COLO829 (cell line): Measurements from ENCODE around the gene PPHLN1.
"Not testable (repeated sequence)": the region's sequence is repeated elsewhere in the genome, so short reads cannot be mapped to it uniquely, and the experiment has no call there.

Experiments used
- DNase-seq: peaks from one replicate; pipeline ENCODE4 v3.0.0; 2012; ENCODE audit warnings: low spot score

The PPHLN1 gene

DNA sequence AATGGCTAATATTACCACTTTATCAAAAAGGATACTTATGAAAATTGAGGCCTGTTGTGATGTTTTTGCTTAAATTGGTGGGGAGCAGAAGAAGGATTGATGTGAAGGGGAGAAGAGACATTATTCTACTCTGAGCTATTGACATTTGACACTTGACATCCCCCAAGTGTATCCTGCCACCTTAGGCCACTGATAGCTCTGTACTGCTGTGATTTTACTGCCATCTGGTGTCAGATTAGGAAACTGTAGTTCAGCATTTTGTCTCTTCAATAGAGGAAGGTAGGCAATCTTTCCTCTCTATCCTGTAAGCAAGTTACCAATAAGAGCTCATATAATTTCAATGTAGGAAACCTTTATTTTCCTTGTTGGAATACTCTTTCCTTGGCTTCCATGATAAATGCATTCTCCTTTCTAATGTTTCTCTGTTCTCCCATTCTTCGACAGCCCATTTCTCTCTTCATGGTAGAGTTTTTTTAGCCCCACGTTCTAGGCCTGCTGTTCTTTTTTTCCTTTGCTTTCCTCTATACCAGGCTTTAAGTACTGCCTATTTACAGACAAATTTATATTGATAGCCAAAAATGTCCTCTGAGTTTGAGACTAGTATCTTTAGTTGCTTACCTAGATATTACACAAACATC lies 46.3 kb downstream of the PPHLN1 start:
- peak; percentile 35 for DNase-seq

DNA sequence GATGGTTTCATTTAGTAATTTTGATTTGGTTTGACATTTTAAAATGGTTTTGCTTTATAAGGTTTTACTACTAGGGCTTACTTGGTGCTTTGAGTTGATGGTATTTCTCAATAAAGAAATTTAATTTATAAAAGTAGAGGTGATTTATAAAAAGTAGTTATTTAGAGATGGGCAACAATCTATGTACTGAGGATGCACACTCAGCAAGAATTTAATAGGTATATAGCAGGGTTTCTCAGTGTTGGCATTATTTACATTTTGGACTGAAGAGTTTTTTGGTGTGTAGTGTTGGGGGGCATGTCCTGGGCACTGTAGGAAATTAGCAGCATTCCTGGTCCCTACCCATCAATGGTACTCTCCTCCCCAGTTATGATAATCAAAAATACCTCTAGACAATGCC lies 47.7 kb downstream of the PPHLN1 start:
- no peak for DNase-seq

DNA sequence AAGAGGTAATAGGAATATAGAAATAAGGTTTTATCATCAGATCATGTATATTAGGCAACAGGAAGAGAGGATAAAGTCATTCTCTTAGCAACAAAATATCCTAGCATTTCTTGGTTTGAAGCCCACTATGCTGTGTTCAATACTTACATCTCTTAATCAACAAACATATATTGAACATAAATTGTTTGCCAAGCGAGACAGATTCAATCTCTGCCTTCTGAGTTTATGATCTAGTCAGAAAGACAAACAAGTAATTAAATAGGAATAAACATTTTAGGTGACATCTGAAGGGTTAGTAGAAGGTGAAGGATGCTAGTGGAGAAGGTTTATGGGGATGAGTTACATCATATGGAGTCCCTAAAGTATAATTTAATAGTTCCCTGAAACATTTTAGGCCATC lies 54.8 kb downstream of the PPHLN1 start:
- DNase-seq: no peak

DNA sequence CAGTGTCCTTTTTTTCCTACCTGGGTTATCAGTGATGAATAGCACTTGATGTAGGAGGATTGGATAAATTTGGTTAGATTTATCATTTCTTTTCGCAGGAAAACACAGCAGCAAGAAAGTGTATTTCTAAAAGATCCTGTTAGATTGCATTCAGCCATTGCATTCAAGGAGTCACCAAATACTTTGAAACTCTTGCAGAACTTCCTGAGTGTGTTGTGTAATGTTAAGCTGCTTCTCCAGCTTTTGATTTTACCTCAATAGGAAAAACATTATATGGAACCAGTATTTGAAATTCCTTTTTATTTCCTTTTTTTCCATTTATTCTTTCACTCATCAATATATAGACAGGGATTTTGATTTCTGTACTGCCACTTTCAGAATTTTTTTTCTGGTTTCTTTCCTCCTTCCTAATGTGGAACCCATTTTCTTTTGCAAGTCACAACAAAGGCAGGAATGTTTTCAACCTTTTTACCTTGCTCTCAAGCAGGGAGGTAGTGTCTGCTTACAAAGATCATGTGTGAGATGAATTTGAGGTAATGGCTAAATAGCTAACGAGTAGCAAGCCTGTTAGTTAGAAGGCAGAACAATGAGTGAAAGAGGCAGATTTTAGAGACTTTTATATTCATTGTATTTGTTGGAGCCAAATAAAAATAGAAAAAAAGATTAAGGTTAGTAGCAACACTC lies 56.2 kb downstream of the PPHLN1 start:
- DNase-seq: no peak

DNA sequence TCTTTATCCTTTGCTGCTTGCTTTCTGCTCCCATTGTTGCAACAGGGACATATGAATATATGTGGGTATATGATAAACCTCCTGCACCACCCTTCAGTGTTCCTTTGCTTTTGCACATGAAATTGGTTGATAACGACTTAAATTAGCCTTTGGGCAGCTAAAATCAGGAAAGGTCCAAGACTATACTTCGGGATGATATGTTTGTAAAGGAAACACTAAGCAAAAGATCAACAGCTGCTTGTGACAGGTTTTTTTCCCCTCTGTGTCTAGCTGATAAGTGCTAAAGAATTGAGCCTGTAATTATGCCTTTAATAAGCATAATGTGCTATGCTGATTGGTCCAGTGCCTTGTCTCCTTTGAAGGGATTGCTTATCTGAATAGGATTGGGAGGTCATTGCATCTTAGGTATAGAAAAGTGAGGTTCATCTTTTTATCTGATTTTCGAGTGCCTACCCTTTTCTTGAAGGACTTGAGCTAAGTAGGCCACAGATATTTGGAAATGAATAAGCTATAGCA lies 59.4 kb downstream of the PPHLN1 start:
- DNase-seq: no peak

DNA sequence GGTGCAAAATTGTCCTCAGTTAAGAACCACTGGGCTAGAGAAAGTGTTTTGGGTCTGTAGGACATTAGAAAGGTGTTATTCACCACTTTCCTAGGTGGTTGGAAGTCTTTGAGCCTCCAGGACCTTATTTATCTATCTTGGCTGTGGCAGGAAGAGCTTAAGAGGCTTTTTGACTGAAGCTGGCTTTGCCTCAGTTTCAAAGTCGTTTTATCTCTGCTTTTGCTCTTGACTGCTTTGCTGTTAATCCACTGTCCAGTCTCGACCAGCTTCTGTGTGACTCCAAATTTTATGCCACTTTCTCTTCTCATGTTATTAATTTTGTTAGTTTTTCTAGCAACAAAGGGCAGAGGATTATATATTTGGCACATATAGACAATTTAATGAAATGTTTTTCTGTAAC lies 60.3 kb downstream of the PPHLN1 start:
- DNase-seq: no peak

DNA sequence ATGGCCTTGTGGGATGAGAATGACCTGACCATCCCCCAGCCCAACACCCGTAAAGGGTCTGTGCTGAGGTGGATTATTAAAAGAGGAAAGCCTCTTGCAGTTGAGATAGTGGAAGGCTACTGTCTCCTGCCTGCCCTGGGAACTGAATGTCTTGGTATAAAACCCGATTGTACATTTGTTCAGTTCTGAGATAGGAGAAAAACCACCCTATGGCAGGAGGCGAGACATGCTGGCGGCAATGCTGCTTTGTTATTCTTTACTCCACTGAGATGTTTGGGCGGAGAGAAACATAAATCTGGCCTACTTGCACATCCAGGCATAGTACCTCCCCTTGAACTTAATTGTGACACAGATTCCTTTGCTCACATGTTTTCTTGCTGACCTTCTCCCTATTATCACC lies 62.1 kb downstream of the PPHLN1 start:
- DNase-seq: not testable (repeated sequence)

DNA sequence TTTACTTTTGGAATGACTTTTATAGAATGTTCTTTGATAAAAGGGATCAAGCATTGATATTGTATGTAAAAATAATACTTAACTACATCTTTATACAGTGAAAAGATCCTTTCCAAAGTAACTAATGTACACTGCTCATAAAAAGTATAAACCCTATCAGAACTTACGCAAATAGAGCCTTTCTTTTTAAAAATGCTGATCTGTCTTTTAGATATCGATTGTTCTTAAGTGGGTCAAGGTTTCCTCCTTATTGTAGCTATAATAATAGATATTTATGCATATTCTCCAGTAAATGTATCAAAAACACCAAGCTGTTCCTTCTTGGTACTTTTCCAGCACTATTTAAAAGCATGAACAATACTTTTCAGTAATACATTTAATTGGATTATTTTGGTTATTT lies 68.5 kb downstream of the PPHLN1 start:
- DNase-seq: no peak

DNA sequence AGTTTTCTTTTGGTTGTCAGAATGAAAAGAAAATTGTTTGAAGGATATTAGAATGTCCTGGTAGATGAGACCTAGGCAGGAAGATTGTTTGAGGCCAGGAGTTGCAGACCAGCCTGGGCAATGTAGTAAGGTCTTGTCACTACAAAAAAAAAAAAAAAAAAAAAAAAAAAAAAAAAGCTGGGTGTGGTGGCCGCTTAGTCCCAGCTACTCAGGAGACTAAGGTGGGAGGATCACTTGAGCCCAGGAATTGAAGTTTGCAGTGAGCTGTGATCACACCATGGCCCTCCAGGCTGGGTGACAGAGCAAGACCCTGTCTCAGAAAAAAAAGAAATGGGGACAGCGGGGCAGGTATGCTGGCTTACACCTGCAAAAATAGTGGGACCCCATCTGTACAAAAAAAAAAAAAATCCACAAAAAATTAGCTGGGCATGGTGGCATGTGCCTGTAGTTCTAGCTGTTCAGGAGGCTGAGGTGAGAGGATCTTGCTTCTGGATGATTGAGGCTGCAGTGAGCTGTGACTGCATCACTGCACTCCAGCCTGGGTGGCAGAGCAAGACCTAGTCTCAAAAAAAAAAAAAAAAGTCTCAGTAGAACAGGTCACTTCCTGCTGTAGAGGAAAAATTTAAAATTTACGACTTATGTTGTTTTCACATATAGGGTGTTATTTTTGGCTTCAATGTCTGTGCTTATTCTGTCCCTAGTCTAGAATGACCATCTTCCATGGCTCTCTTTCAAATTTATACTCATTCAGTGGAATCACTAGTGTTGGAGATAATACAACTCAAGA lies 70.7 kb downstream of the PPHLN1 start:
- no peak for DNase-seq

DNA sequence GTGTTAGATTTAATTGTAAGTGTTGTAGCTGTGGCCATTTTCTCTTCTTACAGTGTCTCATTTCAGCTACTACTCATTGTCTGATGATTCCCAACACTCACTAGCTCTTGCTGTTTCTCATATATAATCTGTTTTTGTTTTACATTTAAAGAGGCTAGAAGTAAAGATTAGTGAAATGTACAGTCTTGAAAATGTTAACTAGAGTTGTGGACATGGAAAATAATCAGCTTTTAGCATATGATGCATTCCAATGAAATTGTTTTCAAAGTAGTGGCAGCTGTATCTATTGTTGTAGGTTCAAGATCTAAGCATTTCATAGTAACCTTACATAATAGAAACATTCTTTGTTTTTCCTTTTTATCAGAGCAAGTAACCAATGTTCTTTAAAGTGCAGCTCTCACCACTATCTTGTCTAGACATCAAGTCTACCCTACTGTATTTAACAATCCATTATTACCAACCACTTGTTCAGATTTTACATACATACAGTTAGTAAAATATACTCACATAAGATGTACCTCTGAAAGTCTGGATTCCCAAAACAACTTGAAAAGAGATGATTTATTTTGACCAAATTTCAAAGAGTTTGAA lies 76.9 kb downstream of the PPHLN1 start:
- no peak for DNase-seq

DNA sequence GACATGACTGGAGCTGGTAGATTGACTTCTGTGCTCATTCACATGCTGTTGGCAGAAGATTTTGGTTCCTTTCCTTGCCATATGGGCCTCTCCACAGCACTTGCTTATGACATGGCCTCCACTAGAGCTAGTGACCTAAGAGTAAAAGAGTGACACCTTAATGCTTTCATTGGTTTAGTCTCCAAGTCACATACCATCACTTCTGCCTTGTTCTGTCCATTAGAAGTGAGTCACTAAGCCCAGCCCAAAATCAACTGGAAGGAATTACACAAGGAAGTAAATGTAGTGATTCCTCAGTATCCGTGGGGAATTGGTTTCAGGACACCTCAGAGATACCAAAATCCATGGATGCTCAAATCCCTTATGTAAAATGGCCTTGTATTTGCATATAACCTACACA lies 81.3 kb downstream of the PPHLN1 start:
- DNase-seq: no peak

DNA sequence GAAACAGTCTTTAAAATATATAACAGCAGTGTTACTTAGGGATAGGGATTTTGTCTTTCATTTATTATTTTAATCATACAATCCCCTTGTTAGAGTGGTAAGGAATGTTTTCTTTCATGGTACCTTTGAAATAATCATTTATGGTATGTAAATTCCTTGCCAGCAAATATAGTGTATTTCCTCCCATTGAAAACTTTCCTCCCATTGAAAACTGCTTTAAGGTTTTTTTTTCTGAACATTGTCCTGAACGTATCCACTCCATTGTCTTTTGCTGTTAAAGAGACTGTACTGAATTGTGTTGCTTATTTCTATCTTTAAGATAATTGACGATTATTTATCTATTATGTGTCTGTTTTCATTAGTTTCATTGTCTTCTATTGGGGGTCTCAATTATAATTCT lies 83.5 kb downstream of the PPHLN1 start:
- no peak for DNase-seq

DNA sequence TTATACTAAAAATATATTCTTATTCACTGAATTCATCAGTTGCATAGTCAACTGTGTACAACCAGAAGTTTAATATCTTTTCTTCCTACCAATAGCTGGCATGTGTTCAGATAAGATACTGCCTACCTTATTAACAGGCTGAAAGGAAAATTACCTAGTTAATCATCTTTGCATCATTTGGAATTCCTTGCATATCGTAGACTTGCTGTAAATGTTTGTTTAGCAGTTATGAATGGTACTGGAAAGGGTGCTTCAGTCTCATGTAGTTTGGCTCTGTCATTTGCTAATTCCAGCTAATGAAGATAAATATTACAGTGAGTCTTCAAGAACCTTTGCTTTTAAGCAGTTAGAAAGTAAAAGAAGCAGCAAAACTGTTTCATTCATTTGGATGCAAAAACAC lies 84.4 kb downstream of the PPHLN1 start:
- no peak for DNase-seq

DNA sequence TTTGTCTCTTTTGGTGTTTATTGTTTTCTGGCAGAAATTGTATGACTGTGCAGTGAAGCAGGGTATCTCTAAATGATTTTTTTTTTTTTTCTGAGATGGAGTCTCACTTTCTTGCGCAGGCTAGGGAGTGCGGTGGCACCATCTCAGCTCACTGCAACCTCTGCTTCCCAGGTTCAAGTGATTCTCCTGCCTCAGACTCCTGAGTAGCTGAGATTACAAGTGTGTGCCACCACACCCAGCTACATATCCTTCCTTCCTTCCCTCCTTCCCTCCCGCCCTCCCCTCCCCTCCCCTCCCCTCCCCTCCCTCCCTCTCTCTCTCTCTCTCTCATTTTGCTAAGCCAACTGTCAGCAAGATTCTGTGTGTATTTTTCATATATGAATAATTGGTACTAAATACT lies 94.4 kb downstream of the PPHLN1 start:
- no peak for DNase-seq

DNA sequence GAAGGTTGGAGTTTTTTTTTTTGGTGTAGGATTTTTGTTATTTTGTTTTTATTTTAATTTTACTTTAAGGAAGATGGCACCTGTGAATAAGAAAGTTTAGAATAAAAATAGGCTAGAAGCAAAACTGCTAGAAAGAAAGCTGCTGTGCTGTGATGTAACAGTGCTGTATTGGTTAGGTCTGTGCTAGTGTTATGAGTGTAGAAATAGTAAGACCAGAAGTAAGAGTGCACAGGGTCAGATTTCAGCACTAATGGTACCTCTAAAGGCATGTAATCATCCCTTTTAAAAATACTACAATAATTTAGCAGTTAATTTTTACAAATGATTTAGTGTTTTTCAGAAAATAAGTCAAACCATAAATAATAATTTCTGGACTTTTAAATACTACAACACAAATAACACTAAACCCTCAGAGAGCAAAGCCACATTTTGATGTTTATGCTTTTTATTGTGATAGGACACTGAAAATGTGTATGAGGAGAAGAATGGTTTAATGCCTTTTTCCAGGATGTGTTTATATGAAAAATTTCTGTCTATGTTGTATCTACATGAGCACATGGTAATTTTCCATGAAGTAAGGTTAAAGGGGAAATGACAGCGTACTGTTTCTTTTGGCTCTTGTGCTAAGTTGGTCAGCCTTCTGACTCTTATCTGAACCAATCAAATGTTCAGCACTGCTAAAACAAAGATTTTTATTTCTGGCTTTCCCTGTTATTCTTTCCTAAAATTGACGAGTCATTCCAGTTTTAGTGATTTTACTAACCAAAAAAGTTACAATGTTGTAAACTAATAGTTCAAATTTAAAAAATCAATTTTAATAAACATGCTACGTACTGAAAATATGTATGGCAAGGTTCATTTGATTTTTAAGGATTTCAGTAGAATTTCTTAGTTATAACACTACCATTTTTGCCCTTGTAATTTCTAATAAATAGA lies 96.1 kb downstream of the PPHLN1 start:
- DNase-seq: no peak

DNA sequence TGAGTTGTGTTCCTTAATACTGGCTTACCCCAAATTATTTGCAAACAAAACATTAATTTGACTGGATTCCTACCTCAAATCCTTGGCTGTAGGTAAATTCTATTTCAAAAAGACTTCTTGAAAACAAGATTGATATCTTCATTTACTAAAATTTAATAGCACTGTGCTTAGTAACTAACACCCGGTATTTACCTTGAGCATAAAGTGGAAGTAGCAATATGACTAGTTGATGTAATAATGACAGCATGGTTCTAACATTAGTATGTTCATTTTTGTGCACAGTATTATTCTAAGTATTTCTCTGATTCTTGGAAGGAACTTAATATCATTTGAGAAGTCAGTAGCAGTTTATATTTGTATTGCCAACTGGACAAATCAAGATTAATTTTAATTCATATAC lies 96.8 kb downstream of the PPHLN1 start:
- DNase-seq: no peak

DNA sequence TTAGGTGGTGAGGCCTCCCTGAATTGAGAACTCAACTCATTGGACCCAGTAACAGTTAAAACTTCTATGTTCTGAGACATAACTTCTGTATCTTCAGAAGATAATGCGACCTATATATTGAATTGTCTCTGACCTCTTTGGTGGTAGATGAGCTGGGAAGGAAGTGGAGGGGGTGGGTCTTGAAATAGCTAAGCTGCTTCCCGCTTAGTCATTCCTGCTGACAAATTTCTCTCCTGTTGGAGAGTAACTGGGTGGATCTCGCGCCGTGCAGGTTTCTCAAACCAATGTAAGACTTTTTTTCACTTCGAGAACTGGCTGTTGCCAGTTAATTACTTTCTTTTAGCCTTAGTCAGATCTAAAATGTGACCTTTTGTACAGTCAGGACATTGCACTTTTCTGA lies 100.8 kb downstream of the PPHLN1 start:
- DNase-seq: peak; percentile 5

DNA sequence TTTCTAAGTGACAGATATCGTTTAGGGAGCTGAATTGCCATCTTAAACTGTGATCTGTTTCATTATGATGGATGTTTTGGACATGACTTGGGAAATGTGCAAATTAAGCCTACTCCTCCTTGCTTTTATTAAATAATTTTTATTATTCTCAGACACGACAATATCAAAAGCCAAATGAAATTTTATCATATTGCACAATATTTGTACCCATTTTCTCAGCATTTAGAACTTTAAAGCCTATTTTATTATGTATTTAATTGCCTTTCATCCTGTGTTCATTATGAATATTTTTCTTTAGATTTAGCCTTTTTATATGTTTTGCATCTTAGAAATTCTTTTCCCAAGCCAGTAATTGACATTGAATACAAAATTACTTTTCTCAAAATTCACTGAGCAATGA lies 102.9 kb downstream of the PPHLN1 start:
- DNase-seq: no peak

DNA sequence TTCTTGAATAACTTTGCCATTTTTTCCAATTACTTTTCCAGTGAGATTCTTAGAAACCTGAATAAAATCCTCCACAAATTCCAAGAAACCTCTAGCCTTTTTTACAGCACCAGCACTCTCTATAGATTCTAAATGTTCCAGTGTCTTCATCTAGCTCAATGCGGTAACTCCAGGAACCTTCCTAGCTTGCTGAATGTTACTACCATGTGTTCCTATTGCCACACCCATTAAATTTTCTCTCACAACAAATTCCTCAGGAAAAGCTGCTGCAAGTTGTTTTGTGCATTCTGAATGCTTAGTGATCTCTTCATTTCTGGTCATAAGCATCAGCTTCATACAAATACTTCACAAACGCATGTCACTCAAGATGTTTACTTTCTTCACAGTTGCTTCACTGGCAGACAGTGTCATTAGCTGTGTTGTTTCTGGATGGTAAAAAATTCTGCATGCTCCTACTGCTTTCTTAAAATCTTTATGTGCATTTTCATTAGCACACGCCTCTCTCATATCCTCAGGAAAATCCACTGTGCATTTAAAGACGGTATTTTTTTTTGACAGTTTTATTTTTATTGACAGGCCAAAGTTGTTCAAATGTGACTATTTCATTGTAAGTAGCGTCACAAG lies 106.7 kb downstream of the PPHLN1 start:
- no peak for DNase-seq

DNA sequence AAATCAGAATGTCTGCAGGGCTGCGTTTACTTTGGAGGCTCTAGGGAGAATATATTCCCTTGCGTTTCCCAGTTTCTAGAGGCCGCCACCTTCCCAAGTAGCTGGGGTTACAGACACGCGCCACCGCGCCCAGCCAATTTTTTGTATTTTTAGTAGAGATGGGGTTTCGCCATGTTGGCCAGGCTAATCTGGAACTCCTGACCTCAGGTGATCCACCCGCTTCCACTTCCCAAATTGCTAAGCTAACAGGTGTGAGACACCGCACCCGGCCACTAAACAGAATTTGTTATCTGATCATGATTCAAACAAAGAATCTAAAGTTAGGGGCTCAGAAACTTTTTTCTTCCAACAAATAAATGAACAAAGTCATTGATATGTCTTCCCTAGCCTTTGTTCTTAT lies 114.6 kb downstream of the PPHLN1 start:
- no peak for DNase-seq

DNA sequence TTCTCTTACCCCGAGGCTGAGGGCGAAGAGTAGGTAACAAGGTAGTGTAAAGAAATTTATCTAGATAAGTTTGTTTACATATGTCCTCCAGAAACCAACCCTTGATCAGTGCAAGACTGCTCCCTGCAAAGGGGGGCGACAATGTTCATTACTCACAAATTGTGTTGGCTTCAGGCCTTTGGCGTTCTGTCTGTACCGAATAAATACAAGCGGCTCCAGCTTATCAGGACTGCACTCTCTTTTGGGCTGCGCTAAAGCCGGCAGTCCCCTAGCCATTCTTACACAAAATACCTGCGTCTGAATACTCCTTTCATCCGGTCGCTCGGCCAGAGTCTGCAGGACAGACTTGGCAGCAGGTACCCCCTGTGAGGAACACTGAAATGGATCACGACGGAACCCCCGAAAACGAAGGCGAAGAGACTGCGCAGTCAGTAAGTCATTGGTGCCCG lies 116.4 kb downstream of the PPHLN1 start:
- no peak for DNase-seq
